Thyroid gland (tissue), 4 donors: ENCODE measurements around the gene ZNF408. TPM values are rescaled to one million over a fixed set of nuclear protein-coding genes. Genes with fewer than 3 reads are reported as not detected.

Experiments
- DNase-seq, 2 donors: peaks; one replicate each; pipeline ENCODE4 v3.0.0-alpha.2; 2019
- H3K27ac ChIP-seq, 3 donors: fragments of 200-600 bp; sonication (generic); 1 replicate in 2 of 3; 2 replicates in 1 of 3; pipeline ENCODE4 v1.5.1; 2016 to 2019; ENCODE audit warnings: mild to moderate bottlenecking in 1 of 3, moderate library complexity in 1 of 3
- H3K27me3 ChIP-seq: fragments of 200-600 bp; sonication (generic); one replicate; pipeline ENCODE4 v1.5.1; 2019
- H3K36me3 ChIP-seq, 2 donors: fragments of 200-600 bp; sonication (generic); one replicate each; pipeline ENCODE4 v1.5.1; 2016 to 2019
- H3K4me1 ChIP-seq, 2 donors: fragments of 200-600 bp; sonication (generic); one replicate each; pipeline ENCODE4 v1.5.1; 2017 to 2019
- H3K4me3 ChIP-seq, 3 donors: fragments of 200-600 bp; sonication (generic); replicated peaks in 1 of 3; 1 replicate in 2 of 3; 2 replicates in 1 of 3; pipeline ENCODE4 v1.5.1; 2016; ENCODE audit warnings: mild to moderate bottlenecking in 1 of 3
- H3K9me3 ChIP-seq: fragments of 200-600 bp; sonication (generic); one replicate; pipeline ENCODE4 v1.5.1; 2017
- POLR2A ChIP-seq, 2 donors: fragments of 450-650 bp; IDR thresholded peaks; one replicate each; pipeline ENCODE4 v1.6.1; 2017; ENCODE audit warnings: antibody characterized with exemption in 2 of 2, mild to moderate bottlenecking in 2 of 2, moderate library complexity in 1 of 2
- WGBS, 2 donors: methylation state at CpG; one replicate each; pipeline ENCODE4 v1.1.5; 2017; 5-methylcytosine and 5-hydroxymethylcytosine counted together
- intact Hi-C: fragments of 100-400 bp; cut with DNase I; formaldehyde crosslinking; loops from one replicate; pipeline ENCODE4 v1.15.1; 2023
- total RNA-seq, 4 donors: library from RNA; depleted of rRNA; stranded (reverse); fragments of >200 nt; gene quantifications; one replicate each; pipeline ENCODE4 v1.2.3, GENCODE V29; 2016
- TF ChIP-seq, protein P1 (sequence below), 6 experiments: fragments of 200-600 bp in 3 of 6; fragments of 450-650 bp in 3 of 6; sonication (generic) in 3 of 6; IDR thresholded peaks; one replicate each; pipeline ENCODE4 v1.5.1; 2016 to 2019; ENCODE audit warnings: antibody characterized with exemption in 6 of 6, mild to moderate bottlenecking in 2 of 6, inconsistent platforms in 1 of 6, moderate library complexity in 1 of 6

The ZNF408 gene
- total RNA-seq, 4 donors from 2014 or later, result 9.8 to 17.8 (median 12.5) TPM

DNA sequence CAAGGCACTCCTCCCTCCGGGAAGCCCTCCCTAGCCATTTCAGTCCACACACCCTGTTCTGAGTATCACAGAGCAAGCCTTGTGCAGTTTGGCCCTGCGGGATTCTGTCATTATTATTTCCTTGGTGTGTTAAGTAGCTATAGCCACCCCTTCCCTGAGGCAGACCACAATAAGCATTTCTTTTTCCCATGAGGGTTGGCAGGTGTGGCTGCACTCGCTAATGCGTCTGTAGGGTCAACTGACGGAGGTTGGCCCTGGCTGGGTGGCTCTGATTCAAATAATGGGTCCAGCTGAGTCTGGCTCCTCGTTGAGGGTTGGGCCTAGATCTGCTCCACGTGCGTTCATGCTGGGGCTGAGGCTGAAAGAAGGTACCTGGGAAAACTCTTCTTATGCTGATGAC, 23.3 kb downstream of the ZNF408 start:
- no peak for DNase-seq
- Histone ChIP-seq H3K9me3 (no peaks in the 10 kb centered on the region), H3K4me1 (peaks cover 0 to 9% of the 10 kb centered on the region in 2 donors), H3K27ac (no peak overlapping the region), H3K36me3 (no peaks in the 10 kb centered on the region), H3K27me3 (no peaks in the 10 kb centered on the region), H3K4me3 (no peak overlapping the region)
- 78 to 83% methylated on average over 8 of the region's 8 CpGs for WGBS, 2 donors
- intact Hi-C loops, result no loop called here
- no peak for TF ChIP-seq POLR2A (IDR thresholded peaks at IDR 0.05)
- TF ChIP-seq, protein P1, sequence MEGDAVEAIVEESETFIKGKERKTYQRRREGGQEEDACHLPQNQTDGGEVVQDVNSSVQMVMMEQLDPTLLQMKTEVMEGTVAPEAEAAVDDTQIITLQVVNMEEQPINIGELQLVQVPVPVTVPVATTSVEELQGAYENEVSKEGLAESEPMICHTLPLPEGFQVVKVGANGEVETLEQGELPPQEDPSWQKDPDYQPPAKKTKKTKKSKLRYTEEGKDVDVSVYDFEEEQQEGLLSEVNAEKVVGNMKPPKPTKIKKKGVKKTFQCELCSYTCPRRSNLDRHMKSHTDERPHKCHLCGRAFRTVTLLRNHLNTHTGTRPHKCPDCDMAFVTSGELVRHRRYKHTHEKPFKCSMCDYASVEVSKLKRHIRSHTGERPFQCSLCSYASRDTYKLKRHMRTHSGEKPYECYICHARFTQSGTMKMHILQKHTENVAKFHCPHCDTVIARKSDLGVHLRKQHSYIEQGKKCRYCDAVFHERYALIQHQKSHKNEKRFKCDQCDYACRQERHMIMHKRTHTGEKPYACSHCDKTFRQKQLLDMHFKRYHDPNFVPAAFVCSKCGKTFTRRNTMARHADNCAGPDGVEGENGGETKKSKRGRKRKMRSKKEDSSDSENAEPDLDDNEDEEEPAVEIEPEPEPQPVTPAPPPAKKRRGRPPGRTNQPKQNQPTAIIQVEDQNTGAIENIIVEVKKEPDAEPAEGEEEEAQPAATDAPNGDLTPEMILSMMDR (IDR thresholded peaks at IDR 0.05), result no peak

DNA sequence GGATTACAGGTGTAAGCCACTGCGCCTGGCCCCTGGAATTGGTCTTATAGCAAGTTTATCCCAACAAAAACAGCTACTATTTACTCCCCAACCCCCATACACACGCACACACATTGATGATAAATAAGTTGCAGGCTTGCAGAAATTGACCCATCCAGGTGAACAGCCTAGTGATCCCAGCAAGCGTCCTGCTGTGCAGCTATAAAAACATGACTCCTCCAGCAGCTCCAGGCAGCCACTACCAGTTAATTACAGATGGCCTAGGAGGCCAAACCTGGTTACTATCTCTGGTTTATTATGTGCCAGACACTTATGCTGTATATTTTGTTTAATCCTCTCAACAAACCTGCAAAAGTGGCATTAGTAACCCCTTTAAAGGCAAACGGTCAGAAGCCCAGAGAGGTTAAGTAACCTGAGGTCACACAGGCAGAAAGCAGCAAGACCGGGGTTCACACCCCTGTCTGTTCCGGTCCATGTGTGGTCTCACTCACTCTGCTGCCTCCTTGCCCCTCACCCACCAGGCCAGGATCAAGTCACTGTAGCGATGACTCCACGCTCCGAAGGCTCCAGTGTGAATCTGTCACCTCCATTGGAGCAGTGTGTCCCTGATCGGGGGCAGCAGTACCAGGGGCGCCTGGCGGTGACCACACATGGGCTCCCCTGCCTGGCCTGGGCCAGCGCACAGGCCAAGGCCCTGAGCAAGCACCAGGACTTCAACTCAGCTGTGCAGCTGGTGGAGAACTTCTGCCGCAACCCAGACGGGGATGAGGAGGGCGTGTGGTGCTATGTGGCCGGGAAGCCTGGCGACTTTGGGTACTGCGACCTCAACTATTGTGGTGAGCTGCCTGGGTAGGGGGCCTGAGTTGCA, 24.7 kb downstream of the ZNF408 start:
- intact Hi-C loops, result no loop called here
- 89 to 90% methylated on average over 17 to 19 of the region's 19 CpGs for WGBS, 2 donors
- TF ChIP-seq POLR2A (IDR thresholded peaks at IDR 0.05), result no peak

DNA sequence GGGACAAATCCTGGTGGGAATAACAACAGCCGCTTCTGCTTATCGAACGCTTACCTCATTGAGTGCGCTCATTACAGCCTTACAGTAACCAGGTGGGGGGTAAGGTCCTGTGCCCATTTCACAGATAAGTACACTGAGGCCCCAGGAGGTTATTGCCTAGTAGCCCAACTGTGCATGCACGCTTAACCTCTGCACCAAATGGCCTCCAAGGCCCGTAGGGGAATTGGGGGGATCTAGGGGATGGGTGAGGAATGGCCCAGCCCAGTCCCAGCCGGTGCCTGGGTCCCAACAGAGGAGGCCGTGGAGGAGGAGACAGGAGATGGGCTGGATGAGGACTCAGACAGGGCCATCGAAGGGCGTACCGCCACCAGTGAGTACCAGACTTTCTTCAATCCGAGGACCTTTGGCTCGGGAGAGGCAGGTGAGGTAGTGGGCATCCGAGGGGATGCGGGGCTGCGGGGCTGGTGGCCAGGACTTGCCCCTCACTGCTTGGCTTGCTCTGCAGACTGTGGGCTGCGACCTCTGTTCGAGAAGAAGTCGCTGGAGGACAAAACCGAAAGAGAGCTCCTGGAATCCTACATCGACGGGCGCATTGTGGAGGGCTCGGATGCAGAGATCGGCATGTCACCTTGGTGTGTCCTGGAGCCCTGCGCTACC, 25.5 kb downstream of the ZNF408 start:
- 93% methylated on average over 16 to 26 of the region's 26 CpGs for WGBS, 2 donors
- H3K36me3 ChIP-seq, result no peaks in the 10 kb centered on the region
- DNase-seq, result no peak
- H3K4me3 ChIP-seq, result no peak overlapping the region
- TF ChIP-seq, protein P1 (IDR thresholded peaks at IDR 0.05), result no peak
- no peak for TF ChIP-seq POLR2A (IDR thresholded peaks at IDR 0.05)
- intact Hi-C loops, result no loop called here
- no peaks in the 10 kb centered on the region for H3K9me3 ChIP-seq
- H3K27ac ChIP-seq, result no peak overlapping the region
- no peaks in the 10 kb centered on the region for H3K27me3 ChIP-seq
- peaks cover 0 to 9% of the 10 kb centered on the region in 2 donors for H3K4me1 ChIP-seq

More for the DNA sequence above, 24.7 kb downstream of the ZNF408 start:
- Histone ChIP-seq H3K27ac (no peak overlapping the region), H3K4me1 (peaks cover 0 to 9% of the 10 kb centered on the region in 2 donors), H3K4me3 (no peak overlapping the region), H3K9me3 (no peaks in the 10 kb centered on the region), H3K27me3 (no peaks in the 10 kb centered on the region), H3K36me3 (no peaks in the 10 kb centered on the region)
- DNase-seq, result no peak

DNA sequence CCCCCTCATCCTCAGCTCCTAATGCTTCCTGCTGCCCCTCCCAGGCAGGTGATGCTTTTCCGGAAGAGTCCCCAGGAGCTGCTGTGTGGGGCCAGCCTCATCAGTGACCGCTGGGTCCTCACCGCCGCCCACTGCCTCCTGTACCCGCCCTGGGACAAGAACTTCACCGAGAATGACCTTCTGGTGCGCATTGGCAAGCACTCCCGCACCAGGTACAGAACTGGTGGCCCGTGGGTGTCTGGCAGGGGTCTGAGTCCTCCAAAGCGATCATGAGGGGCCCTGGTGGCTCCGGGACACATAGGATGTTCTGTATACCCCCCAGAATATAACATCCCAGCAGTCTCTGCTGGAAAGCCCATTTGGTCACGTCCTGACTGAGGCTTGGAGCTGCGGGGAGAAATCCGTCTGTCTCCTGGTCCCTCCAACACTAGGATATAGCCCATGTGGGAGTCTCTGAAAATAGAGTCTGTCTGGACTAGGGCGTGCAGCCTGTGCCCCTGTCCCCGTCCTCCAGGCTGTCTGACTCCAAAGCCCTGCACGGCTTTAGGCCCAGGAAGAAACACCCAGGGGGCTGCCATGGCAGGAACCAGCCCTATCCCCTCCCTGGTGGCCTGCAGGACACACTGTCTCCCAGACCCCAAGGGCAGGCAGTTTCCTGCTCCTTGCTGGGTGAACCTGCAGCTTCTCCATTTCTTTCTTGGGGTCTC, 27.3 kb downstream of the ZNF408 start:
- DNase-seq, result no peak
- 87 to 89% methylated on average over 11 to 13 of the region's 17 CpGs for WGBS, 2 donors
- TF ChIP-seq, protein P1 (IDR thresholded peaks at IDR 0.05), result no peak
- TF ChIP-seq POLR2A (IDR thresholded peaks at IDR 0.05), result no peak
- Histone ChIP-seq H3K4me3 (no peak overlapping the region), H3K27me3 (no peaks in the 10 kb centered on the region), H3K36me3 (no peaks in the 10 kb centered on the region), H3K9me3 (no peaks in the 10 kb centered on the region), H3K27ac (no peak overlapping the region), H3K4me1 (no peaks in the 10 kb centered on the region)
- intact Hi-C loops, result no loop called here

DNA sequence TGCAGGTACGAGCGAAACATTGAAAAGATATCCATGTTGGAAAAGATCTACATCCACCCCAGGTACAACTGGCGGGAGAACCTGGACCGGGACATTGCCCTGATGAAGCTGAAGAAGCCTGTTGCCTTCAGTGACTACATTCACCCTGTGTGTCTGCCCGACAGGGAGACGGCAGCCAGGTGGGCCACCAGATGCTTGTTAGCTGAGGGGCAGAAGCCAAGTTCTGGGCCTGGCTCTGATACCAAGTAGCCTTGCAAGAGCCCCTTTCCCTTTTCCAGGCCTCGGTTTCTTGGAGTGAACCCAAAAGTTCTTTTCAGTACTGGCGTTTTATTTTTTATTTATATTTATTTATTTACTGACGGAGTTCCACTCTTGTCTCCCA, 27.8 kb downstream of the ZNF408 start:
- intact Hi-C loops, result no loop called here
- no peak overlapping the region for H3K27ac ChIP-seq
- 84 to 88% methylated on average over 9 of the region's 9 CpGs for WGBS, 2 donors
- no peaks in the 10 kb centered on the region for H3K4me1 ChIP-seq
- H3K4me3 ChIP-seq, result no peak overlapping the region
- H3K36me3 ChIP-seq, result no peaks in the 10 kb centered on the region
- TF ChIP-seq, protein P1 (IDR thresholded peaks at IDR 0.05), result no peak
- no peak for TF ChIP-seq POLR2A (IDR thresholded peaks at IDR 0.05)
- no peak for DNase-seq
- H3K9me3 ChIP-seq, result no peaks in the 10 kb centered on the region
- H3K27me3 ChIP-seq, result no peaks in the 10 kb centered on the region
